HEK293T (cell line): Measurements from ENCODE around the gene ECI2.

Experiments
- ARNT ChIP-seq: fragments of 450-650 bp; IDR thresholded peaks from 2 replicates; pipeline ENCODE4 v1.6.1; 2017; ENCODE audit warnings: mild to moderate bottlenecking
- BHLHE40 ChIP-seq: fragments of 450-650 bp; IDR thresholded peaks from 2 replicates; pipeline ENCODE4 v1.6.1; 2016; ENCODE audit warnings: mild to moderate bottlenecking, moderate library complexity, borderline replicate concordance
- CTBP1 ChIP-seq: fragments of 450-650 bp; IDR thresholded peaks from 2 replicates; pipeline ENCODE4 v1.6.1; 2016; ENCODE audit warnings: borderline replicate concordance
- ELF4 ChIP-seq: fragments of 450-650 bp; IDR thresholded peaks from 2 replicates; pipeline ENCODE4 v1.6.1; 2017; ENCODE audit warnings: antibody characterized with exemption
- FOXA1 ChIP-seq: fragments of 450-650 bp; IDR thresholded peaks from 2 replicates; pipeline ENCODE4 v1.6.1; 2016; ENCODE audit warnings: mild to moderate bottlenecking
- FOXK2 ChIP-seq: fragments of 450-650 bp; IDR thresholded peaks from 2 replicates; pipeline ENCODE4 v1.6.1; 2016; ENCODE audit warnings: mild to moderate bottlenecking
- FOXM1 ChIP-seq: fragments of 450-650 bp; IDR thresholded peaks from 2 replicates; pipeline ENCODE4 v1.6.1; 2017; ENCODE audit warnings: mild to moderate bottlenecking, borderline replicate concordance
- HDGF ChIP-seq: fragments of 450-650 bp; IDR thresholded peaks from 2 replicates; pipeline ENCODE4 v1.6.1; 2017; ENCODE audit warnings: antibody characterized with exemption, borderline replicate concordance
- L3MBTL2 ChIP-seq: fragments of 450-650 bp; conservative IDR thresholded peaks from 2 replicates; pipeline ENCODE4 v1.6.1; 2016; ENCODE audit warnings: mild to moderate bottlenecking
- LEF1 ChIP-seq: fragments of 450-650 bp; IDR thresholded peaks from 2 replicates; pipeline ENCODE4 v1.6.1; 2017; ENCODE audit warnings: mild to moderate bottlenecking, borderline replicate concordance
- SP1 ChIP-seq: fragments of 450-650 bp; IDR thresholded peaks from 2 replicates; pipeline ENCODE4 v1.6.1; 2017
- SUZ12 ChIP-seq: fragments of 450-650 bp; IDR thresholded peaks from 2 replicates; pipeline ENCODE4 v1.6.1; 2016; ENCODE audit warnings: mild to moderate bottlenecking
- TF ChIP-seq, protein P1 (sequence below): fragments of 450-650 bp; IDR thresholded peaks from 2 replicates; pipeline ENCODE4 v1.6.1; 2016

DNA sequence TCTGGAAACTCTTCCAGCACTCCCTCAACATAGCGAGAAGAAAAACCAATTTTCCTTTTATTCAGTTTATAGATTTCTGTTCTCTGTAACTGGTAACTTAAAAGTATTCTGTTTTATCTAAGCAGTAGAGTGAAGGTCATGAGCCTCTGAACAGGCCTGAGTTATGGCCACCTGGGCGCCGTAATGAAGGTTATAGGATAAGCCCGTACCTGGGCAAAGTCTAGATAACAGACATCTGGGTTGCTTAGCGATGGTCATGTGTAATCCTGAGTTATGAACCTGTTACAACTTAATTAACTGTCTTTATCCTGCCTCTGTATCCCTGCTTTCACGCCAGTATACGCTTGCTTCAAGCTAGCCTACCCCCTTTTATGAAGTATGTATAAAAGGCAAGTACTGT, 43.4 kb downstream of the ECI2 start:
- no peak for TF ChIP-seq SP1
- no peak for TF ChIP-seq FOXM1
- no peak for TF ChIP-seq FOXA1
- TF ChIP-seq ELF4: no peak
- no peak for TF ChIP-seq SUZ12
- no peak for TF ChIP-seq LEF1
- no peak for TF ChIP-seq ARNT
- TF ChIP-seq BHLHE40: no peak
- TF ChIP-seq, protein P1, sequence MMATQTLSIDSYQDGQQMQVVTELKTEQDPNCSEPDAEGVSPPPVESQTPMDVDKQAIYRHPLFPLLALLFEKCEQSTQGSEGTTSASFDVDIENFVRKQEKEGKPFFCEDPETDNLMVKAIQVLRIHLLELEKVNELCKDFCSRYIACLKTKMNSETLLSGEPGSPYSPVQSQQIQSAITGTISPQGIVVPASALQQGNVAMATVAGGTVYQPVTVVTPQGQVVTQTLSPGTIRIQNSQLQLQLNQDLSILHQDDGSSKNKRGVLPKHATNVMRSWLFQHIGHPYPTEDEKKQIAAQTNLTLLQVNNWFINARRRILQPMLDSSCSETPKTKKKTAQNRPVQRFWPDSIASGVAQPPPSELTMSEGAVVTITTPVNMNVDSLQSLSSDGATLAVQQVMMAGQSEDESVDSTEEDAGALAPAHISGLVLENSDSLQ: no peak
- no peak for TF ChIP-seq L3MBTL2
- no peak for TF ChIP-seq CTBP1
- TF ChIP-seq HDGF: no peak
- TF ChIP-seq FOXK2: no peak
